H9 (cell line): ENCODE data around the gene HPS4. TPM values are rescaled to one million over a fixed set of nuclear protein-coding genes. Genes with fewer than 3 reads are reported as not detected.

Experiments used
- DNase-seq: peaks from one replicate; pipeline ENCODE4 v3.0.0-alpha.2; 2017
- H2AFZ ChIP-seq: one replicate; pipeline ENCODE4 v1.6.1; 2013; ENCODE audit warnings: mild to moderate bottlenecking, low read length, control low read depth, moderate library complexity
- H2AK5ac ChIP-seq: 2 replicates; pipeline ENCODE4 v1.6.1; 2013; ENCODE audit warnings: low read length, control low read depth, mixed read lengths; ENCODE audit not compliant: insufficient read length
- H2BK120ac ChIP-seq: one replicate; pipeline ENCODE4 v1.6.1; 2013; ENCODE audit warnings: low read depth, mild to moderate bottlenecking, low read length, control low read depth, inconsistent platforms; ENCODE audit not compliant: poor library complexity, severe bottlenecking
- H2BK12ac ChIP-seq: 2 replicates; pipeline ENCODE4 v1.6.1; 2013; ENCODE audit warnings: low read length, control low read depth, mixed read lengths, low read depth; ENCODE audit not compliant: insufficient read length
- H2BK15ac ChIP-seq: 2 replicates; pipeline ENCODE4 v1.6.1; 2013; ENCODE audit warnings: low read depth, low read length, control low read depth
- H2BK20ac ChIP-seq: one replicate; pipeline ENCODE4 v1.6.1; 2013; ENCODE audit warnings: low read depth, mild to moderate bottlenecking, low read length, control low read depth, inconsistent platforms; ENCODE audit not compliant: poor library complexity, severe bottlenecking
- H2BK5ac ChIP-seq: 2 replicates; pipeline ENCODE4 v1.6.1; 2013; ENCODE audit warnings: low read length, control low read depth, mixed read lengths; ENCODE audit not compliant: insufficient read length
- H3K14ac ChIP-seq: 2 replicates; pipeline ENCODE4 v1.6.1; 2013; ENCODE audit warnings: low read length, control low read depth; ENCODE audit not compliant: insufficient read depth
- H3K18ac ChIP-seq: 2 replicates; pipeline ENCODE4 v1.6.1; 2013; ENCODE audit warnings: low read depth, mild to moderate bottlenecking, mixed read lengths, low read length, control low read depth; ENCODE audit not compliant: insufficient read length
- H3K23ac ChIP-seq: 2 replicates; pipeline ENCODE4 v1.6.1; 2013; ENCODE audit warnings: low read length, control low read depth, mixed read lengths, low read depth; ENCODE audit not compliant: insufficient read length
- H3K23me2 ChIP-seq: 2 replicates; pipeline ENCODE4 v1.6.1; 2013; ENCODE audit warnings: low read depth, mild to moderate bottlenecking, mixed read lengths, low read length, control low read depth; ENCODE audit not compliant: insufficient read length, poor library complexity, severe bottlenecking
- H3K27ac ChIP-seq: 2 replicates; pipeline ENCODE4 v1.5.1; 2013; ENCODE audit warnings: low read length, control low read depth, mixed read lengths, low read depth; ENCODE audit not compliant: insufficient read length
- H3K27me3 ChIP-seq: 2 replicates; pipeline ENCODE4 v1.6.1; 2013; ENCODE audit warnings: low read length, control low read depth, inconsistent platforms; ENCODE audit not compliant: insufficient read depth
- H3K4ac ChIP-seq: 2 replicates; pipeline ENCODE4 v1.6.1; 2013; ENCODE audit warnings: low read depth, mild to moderate bottlenecking, control low read depth, inconsistent platforms, low read length, moderate library complexity
- H3K4me1 ChIP-seq: 2 replicates; pipeline ENCODE4 v1.6.1; 2013; ENCODE audit warnings: low read length, control low read depth, inconsistent platforms; ENCODE audit not compliant: insufficient read depth
- H3K4me2 ChIP-seq: 2 replicates; pipeline ENCODE4 v1.6.1; 2013; ENCODE audit warnings: low read length, control low read depth, mixed read lengths; ENCODE audit not compliant: insufficient read length, insufficient read depth
- H3K56ac ChIP-seq: 2 replicates; pipeline ENCODE4 v1.6.1; 2013; ENCODE audit warnings: low read depth, mild to moderate bottlenecking, mixed read lengths, low read length, control low read depth; ENCODE audit not compliant: insufficient read length
- H3K79me1 ChIP-seq: 2 replicates; pipeline ENCODE4 v1.6.1; 2013; ENCODE audit warnings: low read depth, mild to moderate bottlenecking, moderate library complexity, low read length, control low read depth, inconsistent platforms; ENCODE audit not compliant: insufficient read depth, poor library complexity, severe bottlenecking
- H3K79me2 ChIP-seq: 2 replicates; pipeline ENCODE4 v1.6.1; 2013; ENCODE audit warnings: low read length, control low read depth, inconsistent platforms; ENCODE audit not compliant: insufficient read depth
- H3K9ac ChIP-seq: 2 replicates; pipeline ENCODE4 v1.6.1; 2013; ENCODE audit warnings: low read length, control low read depth, mixed read lengths; ENCODE audit not compliant: insufficient read length; ENCODE audit errors: extremely low read depth
- H3K9me3 ChIP-seq: one replicate; pipeline ENCODE4 v1.6.1; 2013; ENCODE audit warnings: low read depth, low read length, inconsistent platforms; ENCODE audit not compliant: control insufficient read depth
- H3T11ph ChIP-seq: one replicate; pipeline ENCODE4 v1.6.1; 2013; ENCODE audit warnings: mild to moderate bottlenecking, low read length, control low read depth, inconsistent platforms
- H4K20me1 ChIP-seq: one replicate; pipeline ENCODE4 v1.6.1; 2013; ENCODE audit not compliant: control insufficient read depth, insufficient read length, insufficient read depth
- H4K5ac ChIP-seq: 2 replicates; pipeline ENCODE4 v1.6.1; 2013; ENCODE audit warnings: low read depth, mild to moderate bottlenecking, mixed read lengths, low read length, control low read depth; ENCODE audit not compliant: insufficient read length
- H4K8ac ChIP-seq: replicated peaks from 2 replicates; pipeline ENCODE4 v1.6.1; 2013; ENCODE audit warnings: low read length, control low read depth, mixed read lengths, low read depth; ENCODE audit not compliant: insufficient read length
- H4K91ac ChIP-seq: 2 replicates; pipeline ENCODE4 v1.6.1; 2013; ENCODE audit warnings: low read depth, mild to moderate bottlenecking, moderate library complexity, mixed read lengths, low read length, control low read depth; ENCODE audit not compliant: insufficient read length
- H3K27ac Mint-ChIP-seq, 3 experiments: 2 replicates in 2 of 3; 3 replicates in 1 of 3; pipeline ENCODE4 v1.8.0; 2020 to 2021; ENCODE audit warnings: mixed read lengths in 3 of 3, mild to moderate bottlenecking in 1 of 3, moderate library complexity in 1 of 3
- H3K27me3 Mint-ChIP-seq: 2 replicates; pipeline ENCODE4 v1.8.0; 2021; ENCODE audit warnings: low read depth, mild to moderate bottlenecking, moderate library complexity, mixed read lengths
- H3K36me3 Mint-ChIP-seq, 3 experiments: 2 replicates in 2 of 3; 3 replicates in 1 of 3; pipeline ENCODE4 v1.8.0; 2020 to 2021; ENCODE audit warnings: low read depth in 3 of 3, mixed read lengths in 3 of 3; ENCODE audit not compliant: insufficient read depth in 1 of 3
- H3K4me1 Mint-ChIP-seq, 2 experiments: 2 replicates each; pipeline ENCODE4 v1.8.0; 2020; ENCODE audit warnings: mixed read lengths in 2 of 2
- H3K4me3 Mint-ChIP-seq, 2 experiments: 2 replicates in 1 of 2; 3 replicates in 1 of 2; pipeline ENCODE4 v1.8.0; 2020 to 2021; ENCODE audit warnings: mild to moderate bottlenecking in 2 of 2, mixed read lengths in 2 of 2, moderate library complexity in 1 of 2
- H3K9me3 Mint-ChIP-seq, 2 experiments: 2 replicates in 1 of 2; 3 replicates in 1 of 2; pipeline ENCODE4 v1.8.0; 2020; ENCODE audit warnings: mild to moderate bottlenecking in 2 of 2, mixed read lengths in 2 of 2, moderate library complexity in 1 of 2
- WGBS: extraction: QIAGEN DNeasy Blood & Tissue Kit; methylation state at CpG from one replicate; pipeline ENCODE4 v1.1.7; 2013; ENCODE audit warnings: missing lambda C conversion rate, low lambda C conversion rate, mixed read lengths; ENCODE audit not compliant: insufficient read length; ENCODE audit errors: extremely low coverage; 5-methylcytosine and 5-hydroxymethylcytosine counted together
- total RNA-seq: library from RNA; stranded (reverse); gene quantifications from 2 replicates; pipeline ENCODE4 v1.2.1, GENCODE V29; 2021
- TF ChIP-seq, protein P1 (sequence below): fragments of 200-600 bp; sonication (generic); conservative IDR thresholded peaks from 3 replicates; pipeline ENCODE4 v1.8.0; 2021; ENCODE audit warnings: antibody characterized with exemption, mild to moderate bottlenecking

Gene HPS4
- total RNA-seq, 1 experiment from 2014 or later: 26.2 TPM

DNA sequence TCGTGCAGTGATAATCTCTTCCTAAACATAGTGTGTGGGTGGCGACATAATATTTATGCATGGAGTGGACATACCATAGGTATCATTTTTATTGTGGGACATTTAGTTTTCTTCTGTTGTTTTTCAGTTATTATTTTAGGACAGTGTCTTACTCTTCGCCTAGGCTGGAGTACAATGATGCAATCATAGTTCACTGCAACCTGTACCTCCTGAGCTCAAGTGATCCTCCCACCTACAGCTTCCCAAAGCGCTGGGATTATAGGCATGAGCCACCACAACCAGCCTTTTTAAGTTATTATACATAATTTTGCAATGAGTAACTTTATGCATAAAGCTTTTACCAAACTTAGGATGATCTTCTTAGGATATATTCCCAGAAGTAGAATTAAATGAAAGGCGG is 2.8 kb upstream of the HPS4 start:
- no peak for DNase-seq
- Histone ChIP-seq H3K14ac (no peak overlapping the region), H4K91ac (no peak overlapping the region), H3K23ac (no peak overlapping the region), H3K4ac (no peak overlapping the region), H3K79me2 (peaks cover 3% of the 10 kb centered on the region; the same call in 1 of the 2 replicates), H2BK20ac (no peak overlapping the region), H2BK5ac (no peak overlapping the region), H4K20me1 (no peaks in the 10 kb centered on the region), H2BK120ac (no peak overlapping the region), H3K27ac (no peak overlapping the region), H4K5ac (no peak overlapping the region), H2BK15ac (no peak overlapping the region), H3K4me2 (no peak overlapping the region), H2AK5ac (no peak overlapping the region), H3K27me3 (no peaks in the 10 kb centered on the region), H3K23me2 (no peaks in the 10 kb centered on the region), H4K8ac (no peak overlapping the region), H3K79me1 (peaks cover 4% of the 10 kb centered on the region), H3T11ph (no peak overlapping the region), H3K18ac (no peak overlapping the region), H2AFZ (no peak overlapping the region), H3K9me3 (no peaks in the 10 kb centered on the region), H2BK12ac (no peak overlapping the region), H3K56ac (no peak overlapping the region), H3K4me1 (no peaks in the 10 kb centered on the region; the same call in 1 of the 2 replicates), H3K9ac (no peak overlapping the region)
- TF ChIP-seq, protein P1, sequence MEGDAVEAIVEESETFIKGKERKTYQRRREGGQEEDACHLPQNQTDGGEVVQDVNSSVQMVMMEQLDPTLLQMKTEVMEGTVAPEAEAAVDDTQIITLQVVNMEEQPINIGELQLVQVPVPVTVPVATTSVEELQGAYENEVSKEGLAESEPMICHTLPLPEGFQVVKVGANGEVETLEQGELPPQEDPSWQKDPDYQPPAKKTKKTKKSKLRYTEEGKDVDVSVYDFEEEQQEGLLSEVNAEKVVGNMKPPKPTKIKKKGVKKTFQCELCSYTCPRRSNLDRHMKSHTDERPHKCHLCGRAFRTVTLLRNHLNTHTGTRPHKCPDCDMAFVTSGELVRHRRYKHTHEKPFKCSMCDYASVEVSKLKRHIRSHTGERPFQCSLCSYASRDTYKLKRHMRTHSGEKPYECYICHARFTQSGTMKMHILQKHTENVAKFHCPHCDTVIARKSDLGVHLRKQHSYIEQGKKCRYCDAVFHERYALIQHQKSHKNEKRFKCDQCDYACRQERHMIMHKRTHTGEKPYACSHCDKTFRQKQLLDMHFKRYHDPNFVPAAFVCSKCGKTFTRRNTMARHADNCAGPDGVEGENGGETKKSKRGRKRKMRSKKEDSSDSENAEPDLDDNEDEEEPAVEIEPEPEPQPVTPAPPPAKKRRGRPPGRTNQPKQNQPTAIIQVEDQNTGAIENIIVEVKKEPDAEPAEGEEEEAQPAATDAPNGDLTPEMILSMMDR: no peak
- Mint-ChIP-seq H3K9me3 (no peaks in the 10 kb centered on the region; a peak in 1 of 5 replicates), H3K36me3 (peaks cover 12 to 45% (median 35%) of the 10 kb centered on the region in 3 experiments; a peak in 5 of 7 replicates), H3K4me1 (peaks cover 24 to 29% of the 10 kb centered on the region in 2 experiments), H3K4me3 (no peak overlapping the region), H3K27me3 (no peaks in the 10 kb centered on the region), H3K27ac (no peak overlapping the region)
- no CpG with 5 or more reads among the region's 5 CpGs for WGBS
